Bronchial epithelial cell (primary cell): ENCODE data around the gene KNDC1. TPM values are rescaled to one million over a fixed set of nuclear protein-coding genes. Genes with fewer than 3 reads are reported as not detected.
"Not testable (repeated sequence)": the region's sequence is repeated elsewhere in the genome, so short reads cannot be mapped to it uniquely, and the experiment has no call there.

Source experiments
- DNase-seq: peaks from one replicate; pipeline ENCODE4 v3.0.0-alpha.2; 2010; ENCODE audit warnings: low read depth
- FAIRE-seq: peaks from 2 replicates; lab custom pipeline; 2011; peaks lifted over from hg19 to GRCh38; lab: Jason Lieb, UNC
- H3K27me3 ChIP-seq: 2 replicates; pipeline ENCODE4 v1.5.1; 2011; ENCODE audit warnings: low read length; ENCODE audit not compliant: control insufficient read depth, insufficient read depth
- H3K36me3 ChIP-seq: 2 replicates; pipeline ENCODE4 v1.5.1; 2011; ENCODE audit warnings: low read length; ENCODE audit not compliant: control insufficient read depth, insufficient read depth
- H3K4me3 ChIP-seq: 2 replicates; pipeline ENCODE4 v1.5.1; 2011; ENCODE audit warnings: mild to moderate bottlenecking, low read depth, low read length, control low read depth
- CTCF ChIP-seq: IDR thresholded peaks from 2 replicates; pipeline ENCODE4 v1.5.1; 2011; ENCODE audit warnings: mild to moderate bottlenecking, moderate library complexity, low read length, control low read depth, inconsistent platforms; ENCODE audit not compliant: insufficient read depth, severe bottlenecking
- total RNA-seq: library from RNA; depleted of rRNA; stranded (reverse); fragments of >200 nt; gene quantifications from 2 replicates; pipeline ENCODE4 v1.2.1, GENCODE V29; 2014

Gene KNDC1
- total RNA-seq: under 0.01 TPM in 2 replicates

- no peak for DNase-seq
- peaks cover 8% of the 10 kb centered on the region for H3K27me3 ChIP-seq
- no peaks in the 10 kb centered on the region for H3K36me3 ChIP-seq
- TF ChIP-seq CTCF: no peak
- FAIRE-seq: no peak
- H3K4me3 ChIP-seq: peak within 1 kb of the TSS; percentile 33
Observed at GRCh38 chr10:133159950-133160825, at the start of gene KNDC1. TSS of gene KNDC1 (plus strand) at chr10:133160219. CDS start at chr10:133160468, 249 bp downstream.

GRCh38 chr10:133110609-133111275 lies 49.3 kb upstream of the KNDC1 start:
- H3K36me3 ChIP-seq: no peaks in the 10 kb centered on the region
- no peak for DNase-seq
- TF ChIP-seq CTCF: no peak
- H3K4me3 ChIP-seq: no peak overlapping the region
- no peak for FAIRE-seq
- H3K27me3 ChIP-seq: no peaks in the 10 kb centered on the region

GRCh38 chr10:133111640-133112039 lies 48.4 kb upstream of the KNDC1 start:
- not testable (repeated sequence) for H3K36me3 ChIP-seq, H3K4me3 ChIP-seq, FAIRE-seq, H3K27me3 ChIP-seq
- peak; percentile 0 for DNase-seq

- no peak for DNase-seq
- FAIRE-seq: no peak
- H3K27me3 ChIP-seq: no peaks in the 10 kb centered on the region
- no peaks in the 10 kb centered on the region for H3K36me3 ChIP-seq
- no peak overlapping the region for H3K4me3 ChIP-seq
- TF ChIP-seq CTCF: no peak
Observed at GRCh38 chr10:133113146-133113830, 46.7 kb upstream of the KNDC1 start.

GRCh38 chr10:133113847-133114246 lies 46.2 kb upstream of the KNDC1 start:
- DNase-seq (no peak), FAIRE-seq (no peak)
- no peak for TF ChIP-seq CTCF
- no peaks in the 10 kb centered on the region for H3K27me3 ChIP-seq
- H3K4me3 ChIP-seq: no peak overlapping the region
- H3K36me3 ChIP-seq: no peaks in the 10 kb centered on the region

- no peak for FAIRE-seq
- Histone ChIP-seq H3K4me3 (no peak overlapping the region), H3K27me3 (no peaks in the 10 kb centered on the region), H3K36me3 (no peaks in the 10 kb centered on the region)
- no peak for TF ChIP-seq CTCF
- no peak for DNase-seq
Observed at GRCh38 chr10:133114251-133114650, 45.8 kb upstream of the KNDC1 start.
